Measurements from ENCODE around the gene OR2T10. TPM values are rescaled to one million over a fixed set of nuclear protein-coding genes. Genes with fewer than 3 reads are reported as not detected.

Gene OR2T10
- total and polyA plus RNA-seq, 2 of the 8 experiments (the other 6 are each of a cell fraction or from before 2014, with no cell fraction given) = not detected

DNA sequence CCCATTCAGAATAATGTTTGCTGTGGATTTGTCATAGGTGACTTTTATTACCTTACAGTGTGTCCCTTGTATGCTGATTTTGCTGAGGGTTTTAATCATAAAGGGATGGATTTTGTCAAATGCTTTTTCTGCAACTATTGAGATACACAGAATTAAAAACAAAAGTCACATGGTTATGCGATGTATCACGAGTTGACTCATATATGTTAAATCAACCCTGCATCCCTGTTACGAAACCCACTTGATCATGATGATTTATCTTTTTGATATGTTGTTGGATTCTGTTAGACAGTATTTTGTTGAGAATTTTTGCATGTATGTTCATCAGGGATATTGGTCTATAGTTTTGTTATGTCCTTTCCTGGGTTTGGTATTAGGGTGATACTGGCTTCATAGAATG is 12.2 kb downstream of the OR2T10 start:
- no peak overlapping the region for H2BK120ac ChIP-seq (replicated peaks; ENCODE audit: low read depth, low read length)
- no peak overlapping the region for H4K91ac ChIP-seq (replicated peaks; ENCODE audit: insufficient read length, low read length)
- no peaks in the 10 kb centered on the region for H4K20me1 ChIP-seq (replicated peaks in 1 of 2; ENCODE audit: control insufficient read depth in 1 of 2, insufficient read depth in 2 of 2, low read length in 2 of 2)
- no peak overlapping the region for H3K9ac ChIP-seq (replicated peaks in 1 of 4; ENCODE audit: extremely low read depth in 1 of 4, low read depth in 3 of 4, low read length in 3 of 4)
- H3K79me2 ChIP-seq (ENCODE audit: control insufficient read depth in 1 of 2, insufficient read depth in 2 of 2, low read length in 2 of 2) = no peaks in the 10 kb centered on the region
- no peaks in the 10 kb centered on the region for H3K23me2 ChIP-seq (ENCODE audit: low read depth, low read length)
- no peaks in the 10 kb centered on the region for H3K36me3 ChIP-seq (ENCODE audit: control insufficient read depth in 2 of 4, insufficient read depth in 4 of 4, low read length in 3 of 4)
- H2BK5ac ChIP-seq (ENCODE audit: low read depth, low read length) = no peak overlapping the region
- no peaks in the 10 kb centered on the region for H3K79me1 ChIP-seq (ENCODE audit: low read depth, low read length)
- no peak overlapping the region for H4K8ac ChIP-seq (ENCODE audit: extremely low read depth, insufficient read depth, low read length)
- no peak overlapping the region for H3K27ac ChIP-seq (ENCODE audit: low read depth, low read length)
- no peak overlapping the region for H2BK20ac ChIP-seq (ENCODE audit: low read length)
- no peak overlapping the region for H3K4ac ChIP-seq (replicated peaks; ENCODE audit: insufficient read length, low read depth, low read length)
- no peak overlapping the region for H3K56ac ChIP-seq (replicated peaks; ENCODE audit: insufficient read length, low read depth, low read length)
- H2AK5ac ChIP-seq (ENCODE audit: low read depth, low read length) = no peak overlapping the region
- H4K5ac ChIP-seq (ENCODE audit: insufficient read length, low read depth, low read length) = no peak overlapping the region
- no peak overlapping the region for H3K4me3 ChIP-seq (ENCODE audit: extremely low read depth in 1 of 4, insufficient read depth in 2 of 4, low read depth in 3 of 4, low read length in 4 of 4)
- DNase-seq (ENCODE audit: low read depth in 1 of 2, low spot score in 2 of 2) (no peak), FAIRE-seq (no peak)
- no peaks in the 10 kb centered on the region for H3K27me3 ChIP-seq (replicated peaks in 1 of 4; ENCODE audit: control insufficient read depth in 3 of 4, extremely low read depth in 1 of 4, insufficient read depth in 3 of 4, low read length in 3 of 4)
- no peak overlapping the region for H3K18ac ChIP-seq (ENCODE audit: extremely low read depth, low read length)
- ChIA-PET POLR2A (ENCODE audit: partially characterized antibody) (no interaction called here), CTCF (ENCODE audit: partially characterized antibody) (no interaction called here)
- no peak overlapping the region for H2AFZ ChIP-seq (ENCODE audit: low read length)
- no peak overlapping the region for H3K23ac ChIP-seq (ENCODE audit: insufficient read length)
- no peak overlapping the region for H2BK15ac ChIP-seq (ENCODE audit: low read length)
- no peak overlapping the region for H3K14ac ChIP-seq (ENCODE audit: insufficient read length)
- H3K4me1 ChIP-seq (replicated peaks in 1 of 4; ENCODE audit: control insufficient read depth in 3 of 4, insufficient read depth in 4 of 4, low read length in 3 of 4) = no peaks in the 10 kb centered on the region
- no peak overlapping the region for H2BK12ac ChIP-seq (ENCODE audit: low read depth, low read length)
- 80% methylated on average over 3 of the region's 3 CpGs; no CpG with 5 or more reads in 1 of the 2 experiments for WGBS, 2 experiments (ENCODE audit: extremely low coverage in 1 of 2, insufficient coverage in 1 of 2, insufficient read length in 1 of 2, insufficient replicate concordance in 2 of 2, low coverage in 1 of 2, low lambda C conversion rate in 2 of 2, missing lambda C conversion rate in 1 of 2)
- H3K9me3 ChIP-seq (ENCODE audit: insufficient read depth in 2 of 2, low read depth in 1 of 2, low read length in 1 of 2) = peaks cover 12 to 35% of the 10 kb centered on the region in 2 experiments
- H3K4me2 ChIP-seq (ENCODE audit: insufficient read depth in 1 of 2, low read depth in 2 of 2, low read length in 2 of 2) = no peak overlapping the region
- no peak for TF ChIP-seq MAFK (IDR thresholded peaks at IDR 0.05; ENCODE audit: low read depth, low read length)
- TF ChIP-seq TAF7 (optimal IDR thresholded peaks at IDR 0.05; ENCODE audit: borderline replicate concordance, low read depth, low read length) = no peak
- TF ChIP-seq TEAD4 (IDR thresholded peaks at IDR 0.05; ENCODE audit: low read depth, low read length) = no peak
- TF ChIP-seq EZH2 (IDR thresholded peaks at IDR 0.05; ENCODE audit: low read depth, low read length, severe bottlenecking) = no peak
- no peak for TF ChIP-seq GTF2F1 (IDR thresholded peaks at IDR 0.05; ENCODE audit: borderline replicate concordance, low read depth, low read length)
- TF ChIP-seq JUN (IDR thresholded peaks at IDR 0.05; ENCODE audit: low read depth, low read length) = no peak
- no peak for TF ChIP-seq ASH2L (IDR thresholded peaks at IDR 0.05; ENCODE audit: low read length)
- no peak for TF ChIP-seq POLR2A (IDR thresholded peaks at IDR 0.05; ENCODE audit: control extremely low read depth in 1 of 2, low read depth in 2 of 2, low read length in 2 of 2)
- no peak for TF ChIP-seq BRCA1 (IDR thresholded peaks at IDR 0.05; ENCODE audit: low read depth, low read length)
- no peak for TF ChIP-seq GABPA (IDR thresholded peaks at IDR 0.05; ENCODE audit: borderline replicate concordance, insufficient read depth, low read length)
- TF ChIP-seq NRF1 (IDR thresholded peaks at IDR 0.05; ENCODE audit: low read depth, low read length) = no peak
- no peak for TF ChIP-seq ATF3 (IDR thresholded peaks at IDR 0.05; ENCODE audit: insufficient read depth, low read depth, low read length)
- TF ChIP-seq, protein P1, sequence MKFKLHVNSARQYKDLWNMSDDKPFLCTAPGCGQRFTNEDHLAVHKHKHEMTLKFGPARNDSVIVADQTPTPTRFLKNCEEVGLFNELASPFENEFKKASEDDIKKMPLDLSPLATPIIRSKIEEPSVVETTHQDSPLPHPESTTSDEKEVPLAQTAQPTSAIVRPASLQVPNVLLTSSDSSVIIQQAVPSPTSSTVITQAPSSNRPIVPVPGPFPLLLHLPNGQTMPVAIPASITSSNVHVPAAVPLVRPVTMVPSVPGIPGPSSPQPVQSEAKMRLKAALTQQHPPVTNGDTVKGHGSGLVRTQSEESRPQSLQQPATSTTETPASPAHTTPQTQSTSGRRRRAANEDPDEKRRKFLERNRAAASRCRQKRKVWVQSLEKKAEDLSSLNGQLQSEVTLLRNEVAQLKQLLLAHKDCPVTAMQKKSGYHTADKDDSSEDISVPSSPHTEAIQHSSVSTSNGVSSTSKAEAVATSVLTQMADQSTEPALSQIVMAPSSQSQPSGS (IDR thresholded peaks at IDR 0.05; ENCODE audit: low read length) = no peak

All from H1 (cell line).